Measurements from ENCODE around the gene CD226.
"Not testable (repeated sequence)": the region's sequence is repeated elsewhere in the genome, so short reads cannot be mapped to it uniquely, and the experiment has no call there.

GRCh38 chr18:69939812-69940211 is 7.9 kb downstream of the CD226 start:
- not testable (repeated sequence) for TF ChIP-seq CTCF, POLR2A, EP300 (IDR thresholded peaks at IDR 0.05)
